Right atrium auricular region (tissue), 2 donors: ENCODE results near the gene LMBR1. TPM values are rescaled to one million over a fixed set of nuclear protein-coding genes. Genes with fewer than 3 reads are reported as not detected.

Experiments
- DNase-seq: peaks from one replicate; pipeline ENCODE4 v3.0.0-alpha.2; 2019; ENCODE audit warnings: low spot score
- H3K27ac ChIP-seq, 2 donors: fragments of 200-600 bp; sonication (generic); 1 replicate in 1 of 2; 2 replicates in 1 of 2; pipeline ENCODE4 v1.5.1; 2016 to 2019
- H3K27me3 ChIP-seq, 2 donors: fragments of 200-600 bp; sonication (generic); one replicate each; pipeline versions ENCODE4 v1.5.1 to v1.6.0; 2017 to 2019
- H3K36me3 ChIP-seq: fragments of 200-600 bp; sonication (generic); one replicate; pipeline ENCODE4 v1.5.1; 2016
- H3K4me1 ChIP-seq, 2 donors: fragments of 200-600 bp; sonication (generic); one replicate each; pipeline versions ENCODE4 v1.5.1 to v1.6.0; 2017 to 2019
- H3K4me3 ChIP-seq, 2 donors: fragments of 200-600 bp; sonication (generic); 1 replicate in 1 of 2; 2 replicates in 1 of 2; pipeline ENCODE4 v1.5.1; 2017 to 2019; ENCODE audit warnings: mild to moderate bottlenecking in 1 of 2, moderate library complexity in 1 of 2
- H3K9me3 ChIP-seq, 2 donors: fragments of 200-600 bp; sonication (generic); one replicate each; pipeline ENCODE4 v1.5.1; 2019
- total RNA-seq, 2 donors: library from RNA; depleted of rRNA; stranded (reverse); fragments of >200 nt; gene quantifications; one replicate each; pipeline ENCODE4 v1.1.0, GENCODE V29; 2016
- TF ChIP-seq, protein P1 (sequence below), 2 donors: fragments of 200-600 bp; sonication (generic); IDR thresholded peaks; one replicate each; pipeline ENCODE4 v1.5.1; 2019; ENCODE audit warnings: antibody characterized with exemption in 2 of 2

The LMBR1 gene
- total RNA-seq, 2 donors from 2014 or later: 32.4 to 33.7 TPM

DNA sequence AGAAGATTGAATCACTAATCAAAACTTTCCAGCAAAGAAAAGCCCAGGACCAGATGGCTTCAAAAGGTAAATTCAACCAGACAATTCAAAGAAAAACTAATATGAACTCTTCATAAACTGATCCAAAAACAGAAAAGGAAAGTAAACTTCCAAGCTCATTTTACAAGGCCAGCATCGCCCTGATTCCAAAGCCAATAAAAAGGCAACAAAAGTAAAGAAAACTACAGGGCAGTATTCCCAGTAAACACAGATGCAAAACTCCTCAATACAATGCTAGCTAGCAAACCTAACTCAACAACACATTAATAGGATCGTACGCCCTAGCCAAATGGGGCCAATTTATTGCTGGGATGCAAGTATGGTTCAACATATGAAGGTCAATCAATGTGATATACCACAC lies 199.4 kb downstream of the LMBR1 start:
- Histone ChIP-seq H3K27ac (no peak overlapping the region), H3K9me3 (peaks cover 0 to 20% of the 10 kb centered on the region in 2 donors), H3K4me3 (no peak overlapping the region), H3K27me3 (no peaks in the 10 kb centered on the region), H3K4me1 (no peaks in the 10 kb centered on the region), H3K36me3 (no peaks in the 10 kb centered on the region)
- no peak for DNase-seq
- TF ChIP-seq, protein P1, sequence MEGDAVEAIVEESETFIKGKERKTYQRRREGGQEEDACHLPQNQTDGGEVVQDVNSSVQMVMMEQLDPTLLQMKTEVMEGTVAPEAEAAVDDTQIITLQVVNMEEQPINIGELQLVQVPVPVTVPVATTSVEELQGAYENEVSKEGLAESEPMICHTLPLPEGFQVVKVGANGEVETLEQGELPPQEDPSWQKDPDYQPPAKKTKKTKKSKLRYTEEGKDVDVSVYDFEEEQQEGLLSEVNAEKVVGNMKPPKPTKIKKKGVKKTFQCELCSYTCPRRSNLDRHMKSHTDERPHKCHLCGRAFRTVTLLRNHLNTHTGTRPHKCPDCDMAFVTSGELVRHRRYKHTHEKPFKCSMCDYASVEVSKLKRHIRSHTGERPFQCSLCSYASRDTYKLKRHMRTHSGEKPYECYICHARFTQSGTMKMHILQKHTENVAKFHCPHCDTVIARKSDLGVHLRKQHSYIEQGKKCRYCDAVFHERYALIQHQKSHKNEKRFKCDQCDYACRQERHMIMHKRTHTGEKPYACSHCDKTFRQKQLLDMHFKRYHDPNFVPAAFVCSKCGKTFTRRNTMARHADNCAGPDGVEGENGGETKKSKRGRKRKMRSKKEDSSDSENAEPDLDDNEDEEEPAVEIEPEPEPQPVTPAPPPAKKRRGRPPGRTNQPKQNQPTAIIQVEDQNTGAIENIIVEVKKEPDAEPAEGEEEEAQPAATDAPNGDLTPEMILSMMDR (IDR thresholded peaks at IDR 0.05): no peak

DNA sequence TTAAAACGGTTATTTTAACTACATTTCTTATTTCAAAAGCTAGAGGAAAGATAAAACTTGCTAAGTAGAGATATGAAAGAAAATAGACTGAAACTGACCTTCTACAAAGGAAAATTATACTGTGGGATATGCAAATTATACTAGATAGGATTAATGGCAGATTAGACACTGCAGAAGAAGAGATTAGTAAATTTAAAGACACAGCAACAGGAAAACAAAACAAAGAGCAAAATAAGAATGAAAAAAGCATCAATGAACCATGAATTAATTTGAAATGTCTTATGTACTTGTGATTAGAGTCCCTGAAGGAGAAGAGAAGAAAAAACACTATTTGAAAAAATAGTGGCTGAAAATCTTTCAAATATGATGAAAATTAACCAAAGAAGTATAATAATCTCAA lies 200.1 kb downstream of the LMBR1 start:
- Histone ChIP-seq H3K4me3 (no peak overlapping the region), H3K27ac (no peak overlapping the region), H3K4me1 (no peaks in the 10 kb centered on the region), H3K36me3 (no peaks in the 10 kb centered on the region), H3K9me3 (peaks cover 0 to 17% of the 10 kb centered on the region in 2 donors), H3K27me3 (no peaks in the 10 kb centered on the region)
- TF ChIP-seq, protein P1 (IDR thresholded peaks at IDR 0.05): no peak
- no peak for DNase-seq

DNA sequence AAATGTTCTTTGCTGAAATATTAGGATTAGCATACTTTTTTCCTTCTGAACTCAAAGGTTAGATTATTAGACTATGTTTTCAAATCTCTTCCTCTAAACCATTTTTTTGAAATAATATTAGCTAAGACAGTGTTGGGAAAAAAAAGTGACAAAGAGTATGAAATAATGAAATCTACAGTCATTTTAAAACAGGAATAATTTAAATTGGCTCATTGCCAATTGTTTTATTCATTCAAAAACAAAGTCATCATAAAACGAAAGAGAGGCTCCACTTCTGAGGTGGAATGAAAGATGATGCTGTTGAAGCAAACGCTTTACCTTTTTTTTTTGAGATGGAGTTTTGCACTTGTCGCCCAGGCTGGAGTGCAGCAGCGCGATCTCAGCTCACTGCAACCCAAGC lies 201.2 kb downstream of the LMBR1 start:
- peaks cover 0 to 7% of the 10 kb centered on the region in 2 donors for H3K9me3 ChIP-seq
- no peaks in the 10 kb centered on the region for H3K4me1 ChIP-seq
- no peak overlapping the region for H3K27ac ChIP-seq
- no peak overlapping the region for H3K4me3 ChIP-seq
- DNase-seq: no peak
- H3K36me3 ChIP-seq: no peaks in the 10 kb centered on the region
- TF ChIP-seq, protein P1 (IDR thresholded peaks at IDR 0.05): no peak
- H3K27me3 ChIP-seq: no peaks in the 10 kb centered on the region

DNA sequence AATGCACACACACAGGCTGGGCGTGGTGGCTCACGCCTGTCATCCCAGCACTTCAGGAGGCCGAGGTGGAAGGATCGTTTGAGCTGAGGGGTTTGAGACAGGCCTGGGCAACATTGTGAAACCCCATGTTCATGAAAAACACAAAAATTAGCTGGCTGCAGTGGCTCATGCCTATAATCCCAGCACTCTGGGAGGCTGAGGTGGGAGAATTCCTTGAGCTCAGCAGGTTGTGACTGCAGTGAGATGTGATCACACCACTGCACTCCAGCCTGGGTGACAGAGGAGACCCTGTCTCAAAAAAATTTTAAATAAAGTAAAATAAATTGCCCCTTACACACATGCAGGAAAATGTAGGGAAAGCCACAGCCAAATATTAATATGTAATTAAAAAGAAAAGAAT lies 208.3 kb downstream of the LMBR1 start:
- Histone ChIP-seq H3K9me3 (no peaks in the 10 kb centered on the region), H3K4me1 (no peaks in the 10 kb centered on the region), H3K27me3 (no peaks in the 10 kb centered on the region), H3K27ac (no peak overlapping the region), H3K36me3 (peaks cover 5% of the 10 kb centered on the region), H3K4me3 (no peak overlapping the region)
- no peak for DNase-seq
- TF ChIP-seq, protein P1 (IDR thresholded peaks at IDR 0.05): no peak

DNA sequence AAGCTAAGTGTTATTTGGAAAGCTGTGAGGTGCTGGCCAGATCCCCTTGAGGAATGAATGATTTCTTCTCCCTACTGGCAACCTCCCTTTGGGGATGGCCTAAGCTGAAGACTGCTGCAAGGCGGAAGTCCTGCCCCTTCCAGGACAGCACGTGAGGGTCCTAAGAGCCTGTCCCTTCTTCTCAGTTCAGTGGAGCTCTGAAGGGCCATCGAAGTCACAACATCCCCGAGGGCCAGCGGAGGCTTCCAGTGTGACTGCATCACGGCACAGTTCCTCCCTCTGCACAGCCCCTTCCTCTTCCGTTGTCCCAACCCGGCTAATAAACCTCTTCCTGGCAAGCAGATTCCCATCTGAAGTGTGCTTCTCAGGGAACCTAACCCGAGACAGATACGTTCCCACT lies 208.7 kb downstream of the LMBR1 start:
- no peak for DNase-seq
- Histone ChIP-seq H3K9me3 (no peaks in the 10 kb centered on the region), H3K4me1 (no peaks in the 10 kb centered on the region), H3K27ac (no peak overlapping the region), H3K4me3 (no peak overlapping the region), H3K36me3 (peaks cover 9% of the 10 kb centered on the region), H3K27me3 (no peaks in the 10 kb centered on the region)
- TF ChIP-seq, protein P1 (IDR thresholded peaks at IDR 0.05): no peak

DNA sequence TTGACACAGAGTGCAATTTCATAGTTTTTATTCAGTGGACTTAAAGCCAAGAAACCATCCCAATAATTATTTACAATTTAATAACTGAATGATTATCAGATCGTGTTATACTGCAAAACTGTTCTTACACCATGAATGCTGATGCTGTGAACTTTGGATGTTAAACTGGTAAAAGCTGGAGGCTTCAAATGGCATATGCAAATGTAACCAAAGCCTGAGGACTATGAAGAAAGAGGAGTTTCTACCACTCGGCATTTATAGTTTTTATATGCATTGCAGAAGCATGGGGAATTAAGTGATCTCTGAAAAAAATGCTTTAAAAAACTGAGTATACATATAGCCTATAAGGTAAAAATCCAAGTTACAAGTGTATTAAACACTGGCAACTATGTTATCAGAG lies 210.1 kb downstream of the LMBR1 start:
- no peak overlapping the region for H3K4me3 ChIP-seq
- no peak for DNase-seq
- no peaks in the 10 kb centered on the region for H3K9me3 ChIP-seq
- TF ChIP-seq, protein P1 (IDR thresholded peaks at IDR 0.05): no peak
- no peaks in the 10 kb centered on the region for H3K4me1 ChIP-seq
- H3K36me3 ChIP-seq: peaks cover 22% of the 10 kb centered on the region
- H3K27me3 ChIP-seq: no peaks in the 10 kb centered on the region
- H3K27ac ChIP-seq: no peak overlapping the region
